Stomach (tissue), 9 donors: ENCODE results near the gene NCKAP5. TPM values are rescaled to one million over a fixed set of nuclear protein-coding genes. Genes with fewer than 3 reads are reported as not detected.

ENCODE experiments used
- DNase-seq, 2 donors: peaks; one replicate each; pipeline versions ENCODE4 v3.0.0 to v3.0.0-alpha.2; 2013 to 2019
- H3K27ac ChIP-seq, 5 donors: fragments of 200-600 bp in 4 of 5; sonication (generic) in 4 of 5; one replicate each; pipeline ENCODE4 v1.5.1; 2013 to 2019; ENCODE audit warnings: mild to moderate bottlenecking in 1 of 5, moderate library complexity in 1 of 5
- H3K27me3 ChIP-seq, 3 donors: fragments of 200-600 bp; sonication (generic); one replicate each; pipeline ENCODE4 v1.5.1; 2017 to 2019; ENCODE audit warnings: mixed run types in 1 of 3
- H3K36me3 ChIP-seq, 4 donors: fragments of 200-600 bp; sonication (generic); 1 replicate in 3 of 4; 2 replicates in 1 of 4; pipeline ENCODE4 v1.5.1; 2016 to 2019
- H3K4me1 ChIP-seq, 4 donors: fragments of 200-600 bp; sonication (generic); one replicate each; pipeline ENCODE4 v1.5.1; 2016 to 2019
- H3K4me3 ChIP-seq, 4 donors: fragments of 200-600 bp; sonication (generic) in 3 of 4; one replicate each; pipeline ENCODE4 v1.5.1; 2016 to 2019; ENCODE audit warnings: mild to moderate bottlenecking in 1 of 4
- H3K9me3 ChIP-seq, 4 donors: fragments of 200-600 bp; sonication (generic); one replicate each; pipeline ENCODE4 v1.5.1; 2016 to 2019
- CTCF ChIP-seq, 7 experiments: fragments of 450-650 bp in 4 of 7; fragments of 200-600 bp in 3 of 7; sonication (generic) in 3 of 7; IDR thresholded peaks; one replicate each; pipeline ENCODE4 v1.5.1; 2016 to 2019; ENCODE audit warnings: antibody characterized with exemption in 7 of 7, control low read depth in 2 of 7, mild to moderate bottlenecking in 1 of 7
- EP300 ChIP-seq: sonication (generic); formaldehyde crosslinking; IDR thresholded peaks from one replicate; pipeline ENCODE4 v1.6.1; 2017; ENCODE audit warnings: antibody characterized with exemption
- POLR2A ChIP-seq, 4 donors: fragments of 450-650 bp; IDR thresholded peaks; one replicate each; pipeline ENCODE4 v1.6.1; 2016; ENCODE audit warnings: antibody characterized with exemption in 4 of 4, control low read depth in 2 of 4, mild to moderate bottlenecking in 1 of 4, moderate library complexity in 1 of 4
- POLR2AphosphoS5 ChIP-seq, 3 donors: sonication (generic); formaldehyde crosslinking; IDR thresholded peaks; one replicate each; pipeline ENCODE4 v1.6.1; 2016; ENCODE audit warnings: antibody characterized with exemption in 3 of 3
- WGBS, 5 donors: extraction: QIAGEN DNeasy Blood & Tissue Kit in 3 of 5; methylation state at CpG; one replicate each; pipeline versions ENCODE4 v1.1.5 to v1.1.7; 2013 to 2018; 5-methylcytosine and 5-hydroxymethylcytosine counted together
- intact Hi-C: fragments of 100-400 bp; cut with DNase I; formaldehyde crosslinking; loops from one replicate; pipeline ENCODE4 v1.15.1; 2023; ENCODE audit warnings: low total_unique reads
- polyA plus RNA-seq, 3 donors: library from polyadenylated mRNA; stranded (reverse); fragments of 200-250 nt; gene quantifications; one replicate each; pipeline ENCODE4 v1.2.3, GENCODE V29; 2013
- total RNA-seq, 5 donors: library from RNA; depleted of rRNA; stranded (reverse); fragments of >200 nt; gene quantifications; one replicate each; pipeline versions ENCODE4 v1.1.0 to v1.2.3, GENCODE V29; 2014 to 2016
- donor health status: healthy with polysubstance abuse.
- donor health status: Bipolar disorder and iron deficiency.
- donor health status: healthy.

NCKAP5 gene
- total and polyA plus RNA-seq, 8 donors, result 0.58 to 8.0 (median 1.6) TPM; not detected in 1

GRCh38 chr2:132911726-132912724 lies 656.2 kb downstream of the NCKAP5 start:
- Histone ChIP-seq H3K36me3 (no peaks in the 10 kb centered on the region), H3K4me1 (no peaks in the 10 kb centered on the region), H3K27ac (no peak overlapping the region), H3K27me3 (no peaks in the 10 kb centered on the region), H3K9me3 (no peaks in the 10 kb centered on the region), H3K4me3 (no peak overlapping the region)
- DNase-seq, result peak in 1 of 2 donors; percentile 64
- 45 to 63% (median 50%) methylated on average over 7 to 8 of the region's 8 CpGs for WGBS, 5 donors
- intact Hi-C loops, result no loop called here
- TF ChIP-seq POLR2A (IDR thresholded peaks at IDR 0.05), result no peak
- no peak for TF ChIP-seq CTCF (IDR thresholded peaks at IDR 0.05)
- TF ChIP-seq EP300, result no peak
- TF ChIP-seq POLR2AphosphoS5 (IDR thresholded peaks at IDR 0.05), result no peak

GRCh38 chr2:132910432-132910831 lies 657.8 kb downstream of the NCKAP5 start:
- intact Hi-C loops, result no loop called here
- Histone ChIP-seq H3K4me1 (no peaks in the 10 kb centered on the region), H3K27me3 (no peaks in the 10 kb centered on the region), H3K9me3 (no peaks in the 10 kb centered on the region), H3K4me3 (no peak overlapping the region), H3K36me3 (no peaks in the 10 kb centered on the region), H3K27ac (no peak overlapping the region)
- TF ChIP-seq POLR2AphosphoS5 (IDR thresholded peaks at IDR 0.05) (no peak), CTCF (IDR thresholded peaks at IDR 0.05) (no peak), POLR2A (IDR thresholded peaks at IDR 0.05) (no peak), EP300 (no peak)
- DNase-seq, result no peak

- H3K4me3 ChIP-seq, result no peak overlapping the region
- no peaks in the 10 kb centered on the region for H3K36me3 ChIP-seq
- no peak overlapping the region for H3K27ac ChIP-seq
- no peaks in the 10 kb centered on the region for H3K27me3 ChIP-seq
- no peaks in the 10 kb centered on the region for H3K4me1 ChIP-seq
- intact Hi-C loops, result no loop called here
- WGBS, 5 donors, result 64 to 85% (median 82%) methylated on average over 2 of the region's 2 CpGs
- DNase-seq, result no peak
- TF ChIP-seq POLR2A (IDR thresholded peaks at IDR 0.05) (no peak), CTCF (IDR thresholded peaks at IDR 0.05) (no peak), POLR2AphosphoS5 (IDR thresholded peaks at IDR 0.05) (no peak), EP300 (no peak)
- no peaks in the 10 kb centered on the region for H3K9me3 ChIP-seq
Observed at GRCh38 chr2:132909427-132909826, 658.8 kb downstream of the NCKAP5 start.

GRCh38 chr2:132904142-132904842 lies 664.0 kb downstream of the NCKAP5 start:
- H3K4me1 ChIP-seq, result no peaks in the 10 kb centered on the region
- WGBS, 5 donors, result 83 to 91% (median 88%) methylated on average over 7 of the region's 7 CpGs
- intact Hi-C loops, result no loop called here
- no peaks in the 10 kb centered on the region for H3K9me3 ChIP-seq
- no peak overlapping the region for H3K27ac ChIP-seq
- DNase-seq, result no peak
- no peak for TF ChIP-seq EP300
- TF ChIP-seq CTCF (IDR thresholded peaks at IDR 0.05), result no peak
- TF ChIP-seq POLR2A (IDR thresholded peaks at IDR 0.05), result no peak
- no peak for TF ChIP-seq POLR2AphosphoS5 (IDR thresholded peaks at IDR 0.05)
- H3K36me3 ChIP-seq, result no peaks in the 10 kb centered on the region
- H3K4me3 ChIP-seq, result no peak overlapping the region
- H3K27me3 ChIP-seq, result no peaks in the 10 kb centered on the region
